DMS 273 (cell line): Measurements from ENCODE around the gene GULP1.
A peak's percentile ranks its signal among the peaks of the same experiment; 100 is the strongest.

Source experiments
- DNase-seq: peaks from one replicate; lab custom pipeline; 2025; ENCODE audit not compliant: unreplicated experiment; lab: John Stamatoyannopoulos, UW

Gene GULP1

DNA sequence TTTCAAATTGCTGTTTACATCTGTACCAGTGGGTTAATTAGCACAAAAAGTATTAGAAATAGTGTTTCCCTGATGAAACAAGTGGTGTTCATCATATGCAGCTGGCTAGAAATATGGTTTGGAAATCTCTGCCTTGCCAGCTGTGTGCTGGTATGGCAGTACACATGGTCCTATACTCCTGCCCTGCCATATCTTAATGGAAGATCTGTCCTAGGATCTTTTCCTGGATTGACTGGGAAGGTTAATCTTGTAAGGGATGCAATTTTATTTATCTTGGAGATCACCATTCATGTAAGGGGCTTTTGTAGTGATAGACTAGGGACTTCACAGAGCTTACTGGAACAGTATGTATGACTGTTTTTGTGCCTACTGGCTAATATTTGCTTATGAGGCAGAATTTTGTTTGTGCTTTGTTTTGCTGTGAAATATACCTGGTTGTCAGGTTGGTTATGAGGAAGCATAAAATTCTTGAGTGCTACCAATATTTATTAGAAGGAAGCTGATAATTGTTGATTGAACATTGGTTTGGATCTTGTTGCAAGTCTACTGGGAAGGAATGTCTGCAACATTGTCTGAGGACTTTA lies 73.5 kb downstream of the GULP1 start:
- DNase-seq: no peak

DNA sequence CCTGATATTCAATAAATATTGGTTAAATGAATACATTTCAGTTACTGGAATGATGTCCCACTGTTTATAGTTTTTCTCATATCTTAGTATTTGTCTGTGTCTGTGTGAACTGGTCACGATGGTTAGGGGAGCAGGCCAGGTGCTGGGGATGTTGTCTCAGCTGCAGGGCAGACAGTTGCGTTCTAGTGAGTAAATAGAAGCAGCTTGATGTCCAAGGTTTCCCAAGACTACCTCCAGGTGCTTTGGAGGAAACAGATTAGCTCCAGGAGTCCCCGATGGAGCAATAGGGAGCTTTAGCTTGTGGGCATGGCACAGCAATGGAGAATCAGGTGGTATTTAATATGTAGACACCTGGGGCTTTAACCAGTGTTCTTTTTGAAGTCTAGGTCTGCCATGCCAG lies 75.5 kb downstream of the GULP1 start:
- no peak for DNase-seq

DNA sequence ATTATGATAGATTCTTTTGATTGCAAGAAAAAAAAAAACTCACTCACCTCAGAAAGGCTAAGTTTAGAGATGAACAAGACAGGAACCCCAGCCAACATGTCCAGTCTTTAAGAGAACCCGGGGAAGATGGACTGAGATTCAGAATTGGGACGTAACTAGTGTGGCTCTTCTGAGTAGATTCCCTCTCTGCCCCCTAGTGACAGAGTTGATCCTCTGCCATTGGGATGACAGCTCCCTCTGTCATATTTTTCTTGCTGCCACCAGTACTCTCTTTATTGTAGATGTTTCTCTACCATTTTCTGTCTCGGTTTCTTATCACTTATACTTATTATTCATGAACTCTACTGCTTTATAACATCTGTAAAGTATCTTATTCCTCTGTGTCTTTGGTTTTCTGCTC lies 77.7 kb downstream of the GULP1 start:
- peak; percentile 78 for DNase-seq

GRCh38 chr2:188378371-188378950 lies 86.8 kb downstream of the GULP1 start:
- DNase-seq: peak; percentile 88

- DNase-seq: no peak
Observed at GRCh38 chr2:188379748-188380147, 88.1 kb downstream of the GULP1 start.

GRCh38 chr2:188380280-188380679 lies 88.6 kb downstream of the GULP1 start:
- no peak for DNase-seq

DNA sequence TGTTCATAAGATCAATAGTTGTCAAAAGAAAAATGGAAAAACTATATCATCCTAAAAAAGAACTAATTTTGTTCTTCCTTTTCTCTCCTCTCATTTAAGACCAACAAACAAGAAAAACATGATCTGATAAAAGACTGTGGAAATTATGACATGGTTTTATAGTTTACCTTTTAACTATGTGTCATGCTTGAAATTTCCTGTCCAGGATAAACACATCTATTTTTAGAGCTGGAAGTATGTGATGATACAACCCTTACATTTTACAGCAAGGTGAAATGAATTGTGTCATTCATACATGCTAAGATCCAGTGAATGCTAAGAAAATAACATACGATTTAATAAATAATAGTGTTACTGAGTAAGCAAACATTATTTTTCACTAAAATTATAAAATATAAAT lies 89.9 kb downstream of the GULP1 start:
- no peak for DNase-seq

- DNase-seq: no peak
Observed at GRCh38 chr2:188382107-188382506, 90.4 kb downstream of the GULP1 start.

DNA sequence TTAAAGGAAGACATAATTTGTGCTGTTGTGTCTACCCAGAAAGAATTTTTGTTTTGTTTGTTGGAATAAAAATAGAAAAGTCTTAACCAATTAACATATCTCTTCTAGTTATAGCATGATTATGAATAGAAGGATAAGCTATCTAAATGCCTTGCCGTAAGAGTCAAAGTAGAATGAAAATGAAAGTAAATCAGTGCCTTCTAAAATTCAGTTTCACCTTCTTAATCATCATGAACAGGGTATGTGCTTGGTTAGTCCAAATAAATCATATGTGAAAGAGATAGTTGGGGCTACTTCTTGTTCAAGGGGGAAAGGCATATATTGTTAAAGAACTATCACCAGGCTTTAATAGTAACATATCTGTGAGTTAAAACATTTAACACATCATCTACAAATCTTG lies 91.5 kb downstream of the GULP1 start:
- no peak for DNase-seq

DNA sequence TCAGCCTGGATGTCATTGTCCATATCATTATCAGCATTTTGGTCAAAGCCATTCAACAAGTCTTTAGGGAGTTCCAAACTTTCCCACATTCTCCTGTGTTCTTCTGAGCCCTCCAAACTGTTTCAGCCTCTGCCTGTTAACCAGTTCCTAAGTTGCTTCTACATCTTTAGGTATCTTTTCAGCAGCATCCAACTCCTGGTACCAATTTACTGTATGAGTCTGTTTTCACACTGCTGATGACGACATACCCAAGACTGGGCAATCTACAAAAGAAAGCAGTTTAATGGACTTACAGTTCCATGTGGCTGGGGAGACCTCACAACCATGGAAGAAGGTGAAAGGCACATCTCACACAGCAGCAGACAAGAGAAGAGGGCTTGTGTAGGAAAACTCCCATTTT lies 94.2 kb downstream of the GULP1 start:
- no peak for DNase-seq

DNA sequence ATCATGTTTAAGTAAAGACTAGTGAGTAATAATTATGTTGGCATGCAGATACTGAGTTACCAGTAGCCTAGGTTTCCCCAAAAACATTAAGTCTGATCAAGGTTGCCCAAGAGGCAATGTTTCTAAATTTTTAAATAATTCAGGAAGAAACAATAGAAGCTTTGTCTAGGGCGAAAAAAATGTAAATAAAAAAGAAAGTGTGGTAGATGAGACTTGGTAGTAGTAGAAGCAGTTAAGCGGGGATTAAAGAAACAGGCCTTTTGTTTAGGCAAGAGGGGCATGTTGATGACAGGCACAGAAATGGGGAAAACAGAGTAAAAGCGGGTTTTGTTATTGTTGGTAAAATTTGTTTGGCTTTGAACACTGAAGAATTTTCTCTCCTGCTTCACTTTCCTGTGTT lies 97.2 kb downstream of the GULP1 start:
- no peak for DNase-seq

GRCh38 chr2:188391354-188391753 lies 99.7 kb downstream of the GULP1 start:
- DNase-seq: no peak

DNA sequence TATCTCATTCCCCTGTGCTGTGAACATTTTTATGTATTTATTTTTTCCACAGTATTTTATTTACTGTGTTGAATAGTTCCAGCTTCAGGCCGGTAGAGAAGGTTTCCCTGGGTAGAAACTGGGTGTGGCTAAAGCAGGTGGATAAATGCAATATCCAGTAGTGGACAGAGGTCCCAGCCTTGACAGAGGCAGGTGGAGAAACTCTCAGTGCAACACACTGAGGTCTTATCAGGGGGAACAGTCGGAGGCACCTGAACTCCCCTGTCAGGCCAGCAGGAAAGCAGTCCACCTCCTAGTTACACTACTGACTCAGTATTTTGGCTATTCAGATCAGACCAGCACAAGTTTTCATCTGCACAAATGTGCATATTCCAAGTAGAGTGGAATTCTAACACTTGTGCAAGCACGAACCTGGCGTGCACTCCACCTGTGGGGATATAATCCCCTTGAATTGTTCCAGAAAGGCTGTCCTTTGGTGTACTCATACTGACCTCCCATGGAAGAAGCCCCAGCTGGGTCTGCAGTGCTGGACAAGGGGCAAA lies 103.3 kb downstream of the GULP1 start:
- no peak for DNase-seq

DNA sequence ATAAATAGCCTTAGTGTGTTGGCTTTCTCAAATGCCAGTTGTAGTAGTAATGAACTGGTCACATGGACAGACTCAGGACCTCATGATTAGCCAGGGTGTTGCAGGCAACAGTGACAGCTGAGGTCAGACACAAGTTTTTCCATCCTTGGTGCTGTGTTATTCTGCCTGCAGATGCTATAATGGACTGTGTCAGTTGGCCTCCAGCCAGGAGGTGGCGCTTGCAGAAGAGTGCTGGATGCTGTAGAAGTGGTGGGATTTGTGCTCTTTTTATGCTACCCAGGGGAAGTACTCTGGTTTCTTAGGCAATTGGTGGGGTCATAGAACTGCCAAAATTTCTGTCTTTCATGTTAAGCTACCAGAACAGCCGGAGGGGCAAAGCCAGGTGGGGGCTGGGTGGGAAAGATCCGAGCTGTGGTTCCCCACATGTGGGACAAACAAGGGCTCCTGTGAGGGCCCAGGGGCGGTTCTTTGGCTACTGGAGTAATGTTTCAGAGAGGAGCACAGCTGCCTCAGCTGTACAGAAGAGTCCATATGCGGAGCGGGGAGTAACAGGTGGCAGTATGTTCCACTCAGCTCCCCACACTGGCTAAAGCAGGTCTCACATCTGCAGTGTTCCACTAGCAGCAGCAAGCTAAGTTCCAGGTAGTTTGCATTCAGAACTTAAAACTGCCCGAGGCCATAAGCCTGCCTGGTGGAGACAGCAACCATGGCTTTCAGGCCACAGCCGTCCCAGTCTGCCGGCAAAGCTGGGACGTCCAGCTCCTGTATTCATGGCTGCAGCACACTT lies 104.4 kb downstream of the GULP1 start:
- DNase-seq: peak; percentile 47

DNA sequence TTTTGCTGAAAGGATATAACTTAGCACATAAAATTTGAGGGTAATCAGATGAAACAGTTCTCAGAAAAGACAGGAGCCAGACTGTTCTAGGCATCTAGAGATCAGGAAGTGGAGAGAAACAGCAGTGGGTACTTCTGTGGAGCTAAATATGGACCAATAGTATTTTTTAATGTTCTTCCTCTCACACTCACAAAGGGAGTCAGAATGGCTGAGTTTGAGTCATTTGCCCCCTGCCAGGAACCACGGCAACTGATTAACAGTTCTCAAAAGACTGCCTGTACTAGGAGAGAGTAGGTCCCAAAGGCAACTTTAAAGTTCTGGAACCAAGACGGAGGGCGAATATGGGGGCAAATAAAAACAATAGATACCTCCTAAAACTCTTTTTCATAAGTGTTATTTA lies 107.5 kb downstream of the GULP1 start:
- no peak for DNase-seq

GRCh38 chr2:188403676-188404075 lies 112.0 kb downstream of the GULP1 start:
- DNase-seq: no peak

- DNase-seq: no peak
Observed at GRCh38 chr2:188404341-188405004, 112.8 kb downstream of the GULP1 start.

DNA sequence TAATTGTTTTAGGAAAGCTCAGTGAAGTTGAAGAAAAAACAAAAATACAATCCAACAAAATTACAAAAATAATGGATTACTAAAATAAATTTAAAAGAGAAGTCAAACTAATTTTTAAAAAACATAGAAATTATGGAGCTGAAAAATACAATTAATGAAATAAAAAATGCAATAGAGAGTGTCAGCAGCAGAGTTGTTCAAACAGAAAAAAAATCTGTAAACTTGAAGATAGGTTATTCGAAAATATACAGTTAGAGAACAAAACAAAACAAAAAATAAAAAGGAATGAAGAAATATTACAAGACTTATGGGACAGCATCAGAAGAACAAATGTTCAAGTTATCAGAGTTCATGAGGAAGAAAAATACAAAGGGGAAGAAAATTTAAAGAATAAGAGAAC lies 114.7 kb downstream of the GULP1 start:
- DNase-seq: no peak

GRCh38 chr2:188410504-188411235 lies 119.0 kb downstream of the GULP1 start:
- no peak for DNase-seq

GRCh38 chr2:188412190-188412589 lies 120.5 kb downstream of the GULP1 start:
- no peak for DNase-seq

GRCh38 chr2:188414411-188414810 lies 122.7 kb downstream of the GULP1 start:
- no peak for DNase-seq
